ENCODE measurements around the gene IPO13.

DNA sequence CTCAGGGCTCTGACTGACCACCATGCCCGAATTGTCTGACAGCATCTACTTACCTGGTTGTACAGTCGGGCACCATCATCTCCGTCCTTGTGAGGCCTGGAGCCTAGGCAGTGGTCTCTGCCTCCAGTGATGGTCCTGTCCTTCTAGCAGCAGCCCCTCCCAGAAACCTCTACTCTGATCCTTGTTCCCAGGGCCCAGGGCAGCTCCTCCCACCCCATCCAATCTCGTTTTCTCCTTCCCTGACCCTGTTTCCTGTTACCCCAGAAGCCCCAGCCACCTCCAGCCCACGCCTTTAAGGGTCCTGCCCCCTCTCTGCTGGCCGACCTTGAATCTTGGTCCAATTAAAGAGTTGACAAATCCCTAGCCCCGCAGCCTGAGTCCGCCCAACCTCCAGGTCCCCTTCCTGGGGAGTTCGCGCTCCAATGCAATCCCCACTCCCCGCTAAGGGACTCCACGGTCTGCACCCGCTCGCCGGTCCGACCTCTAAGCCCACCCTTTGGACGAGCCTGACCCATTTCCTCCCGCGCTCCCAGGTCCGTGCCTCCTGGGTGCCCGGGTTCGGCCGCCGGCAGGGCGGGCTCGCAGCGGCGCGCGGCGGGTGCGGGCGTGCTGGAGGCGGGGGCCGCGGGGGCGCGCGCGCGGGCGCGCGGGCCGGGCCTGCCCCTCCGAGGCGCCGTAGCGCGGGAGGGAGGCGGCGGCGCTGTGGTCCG, 32.0 kb downstream of the IPO13 start, which contains the start of gene B4GALT2:
- no peak for TF ChIP-seq POLR2A (IDR thresholded peaks at IDR 0.05)
- TF ChIP-seq, protein P1, sequence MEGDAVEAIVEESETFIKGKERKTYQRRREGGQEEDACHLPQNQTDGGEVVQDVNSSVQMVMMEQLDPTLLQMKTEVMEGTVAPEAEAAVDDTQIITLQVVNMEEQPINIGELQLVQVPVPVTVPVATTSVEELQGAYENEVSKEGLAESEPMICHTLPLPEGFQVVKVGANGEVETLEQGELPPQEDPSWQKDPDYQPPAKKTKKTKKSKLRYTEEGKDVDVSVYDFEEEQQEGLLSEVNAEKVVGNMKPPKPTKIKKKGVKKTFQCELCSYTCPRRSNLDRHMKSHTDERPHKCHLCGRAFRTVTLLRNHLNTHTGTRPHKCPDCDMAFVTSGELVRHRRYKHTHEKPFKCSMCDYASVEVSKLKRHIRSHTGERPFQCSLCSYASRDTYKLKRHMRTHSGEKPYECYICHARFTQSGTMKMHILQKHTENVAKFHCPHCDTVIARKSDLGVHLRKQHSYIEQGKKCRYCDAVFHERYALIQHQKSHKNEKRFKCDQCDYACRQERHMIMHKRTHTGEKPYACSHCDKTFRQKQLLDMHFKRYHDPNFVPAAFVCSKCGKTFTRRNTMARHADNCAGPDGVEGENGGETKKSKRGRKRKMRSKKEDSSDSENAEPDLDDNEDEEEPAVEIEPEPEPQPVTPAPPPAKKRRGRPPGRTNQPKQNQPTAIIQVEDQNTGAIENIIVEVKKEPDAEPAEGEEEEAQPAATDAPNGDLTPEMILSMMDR (IDR thresholded peaks at IDR 0.05) = no peak
